PFSK-1 (cell line): ENCODE data around the gene RAB6B.

ENCODE experiments used
- POLR2AphosphoS5 ChIP-seq: IDR thresholded peaks from 2 replicates; pipeline ENCODE4 v1.6.1; 2012; ENCODE audit warnings: low read depth, mild to moderate bottlenecking, control low read depth, low read length, moderate library complexity
- REST ChIP-seq, 2 experiments: IDR thresholded peaks; 2 replicates each; pipeline versions ENCODE4 v1.6.1 to v1.8.0; 2011 to 2012; ENCODE audit warnings: low read depth in 2 of 2, low read length in 2 of 2, control low read depth in 1 of 2, inconsistent platforms in 1 of 2, mild to moderate bottlenecking in 1 of 2, moderate library complexity in 1 of 2; ENCODE audit not compliant: insufficient read depth in 1 of 2
- SIN3A ChIP-seq: IDR thresholded peaks from 2 replicates; pipeline ENCODE4 v1.6.1; 2012; ENCODE audit warnings: mild to moderate bottlenecking, low read length, moderate library complexity, borderline replicate concordance; ENCODE audit not compliant: insufficient read depth
- TAF1 ChIP-seq: IDR thresholded peaks from 2 replicates; pipeline ENCODE4 v1.6.1; 2012; ENCODE audit warnings: low read length, control low read depth, borderline replicate concordance; ENCODE audit not compliant: insufficient read depth

- TF ChIP-seq POLR2AphosphoS5 (no peak), REST (IDR thresholded peaks at IDR 0.05; ENCODE audit: insufficient read depth in 1 of 2, low read depth in 2 of 2, low read length in 2 of 2) (no peak), TAF1 (no peak), SIN3A (no peak)
Observed at GRCh38 chr3:133937061-133937686, 41.5 kb upstream of the RAB6B start.
